ENCODE results near the gene WWOX.

DNA sequence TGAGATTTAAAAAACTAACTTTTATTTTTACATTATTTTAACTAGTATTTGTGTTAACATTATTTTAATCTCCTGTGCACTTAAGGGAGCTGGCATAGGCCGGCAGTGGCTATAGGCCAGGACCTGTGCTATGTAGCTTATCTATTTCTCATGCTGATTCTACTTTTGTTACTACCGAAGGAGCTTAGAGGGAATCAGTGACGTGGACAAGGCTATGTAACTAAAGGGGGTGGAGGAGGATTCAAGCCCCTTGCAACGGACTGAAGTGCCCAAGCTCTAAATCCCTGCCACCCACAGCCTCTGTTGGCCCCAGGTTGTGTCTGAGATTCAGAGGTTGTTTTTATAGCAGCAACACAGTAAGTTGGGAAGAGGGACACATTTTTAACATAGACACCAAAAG is 356.4 kb downstream of the WWOX start:
- TF ChIP-seq POLR2AphosphoS5 (IDR thresholded peaks at IDR 0.05; ENCODE audit: low read depth, low read length) (no peak), POLR2A (IDR thresholded peaks at IDR 0.05; ENCODE audit: low read depth, low read length) (no peak)

Data from GM12891 (cell line).